HuH-7.5 (cell line): Measurements from ENCODE around the gene EVC2.

Experiments used
- DNase-seq: peaks from one replicate; pipeline ENCODE4 v3.0.0; 2011; ENCODE audit warnings: low spot score

Gene EVC2, protein sequence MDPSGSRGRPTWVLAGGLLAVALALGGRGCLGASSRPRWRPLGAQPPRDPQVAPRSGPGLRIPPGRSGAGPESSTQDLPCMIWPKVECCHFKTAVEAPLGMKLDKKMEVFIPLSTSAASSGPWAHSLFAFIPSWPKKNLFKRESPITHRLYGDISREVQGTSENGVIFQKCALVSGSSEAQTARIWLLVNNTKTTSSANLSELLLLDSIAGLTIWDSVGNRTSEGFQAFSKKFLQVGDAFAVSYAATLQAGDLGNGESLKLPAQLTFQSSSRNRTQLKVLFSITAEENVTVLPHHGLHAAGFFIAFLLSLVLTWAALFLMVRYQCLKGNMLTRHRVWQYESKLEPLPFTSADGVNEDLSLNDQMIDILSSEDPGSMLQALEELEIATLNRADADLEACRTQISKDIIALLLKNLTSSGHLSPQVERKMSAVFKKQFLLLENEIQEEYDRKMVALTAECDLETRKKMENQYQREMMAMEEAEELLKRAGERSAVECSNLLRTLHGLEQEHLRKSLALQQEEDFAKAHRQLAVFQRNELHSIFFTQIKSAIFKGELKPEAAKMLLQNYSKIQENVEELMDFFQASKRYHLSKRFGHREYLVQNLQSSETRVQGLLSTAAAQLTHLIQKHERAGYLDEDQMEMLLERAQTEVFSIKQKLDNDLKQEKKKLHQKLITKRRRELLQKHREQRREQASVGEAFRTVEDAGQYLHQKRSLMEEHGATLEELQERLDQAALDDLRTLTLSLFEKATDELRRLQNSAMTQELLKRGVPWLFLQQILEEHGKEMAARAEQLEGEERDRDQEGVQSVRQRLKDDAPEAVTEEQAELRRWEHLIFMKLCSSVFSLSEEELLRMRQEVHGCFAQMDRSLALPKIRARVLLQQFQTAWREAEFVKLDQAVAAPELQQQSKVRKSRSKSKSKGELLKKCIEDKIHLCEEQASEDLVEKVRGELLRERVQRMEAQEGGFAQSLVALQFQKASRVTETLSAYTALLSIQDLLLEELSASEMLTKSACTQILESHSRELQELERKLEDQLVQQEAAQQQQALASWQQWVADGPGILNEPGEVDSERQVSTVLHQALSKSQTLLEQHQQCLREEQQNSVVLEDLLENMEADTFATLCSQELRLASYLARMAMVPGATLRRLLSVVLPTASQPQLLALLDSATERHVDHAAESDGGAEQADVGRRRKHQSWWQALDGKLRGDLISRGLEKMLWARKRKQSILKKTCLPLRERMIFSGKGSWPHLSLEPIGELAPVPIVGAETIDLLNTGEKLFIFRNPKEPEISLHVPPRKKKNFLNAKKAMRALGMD

DNA sequence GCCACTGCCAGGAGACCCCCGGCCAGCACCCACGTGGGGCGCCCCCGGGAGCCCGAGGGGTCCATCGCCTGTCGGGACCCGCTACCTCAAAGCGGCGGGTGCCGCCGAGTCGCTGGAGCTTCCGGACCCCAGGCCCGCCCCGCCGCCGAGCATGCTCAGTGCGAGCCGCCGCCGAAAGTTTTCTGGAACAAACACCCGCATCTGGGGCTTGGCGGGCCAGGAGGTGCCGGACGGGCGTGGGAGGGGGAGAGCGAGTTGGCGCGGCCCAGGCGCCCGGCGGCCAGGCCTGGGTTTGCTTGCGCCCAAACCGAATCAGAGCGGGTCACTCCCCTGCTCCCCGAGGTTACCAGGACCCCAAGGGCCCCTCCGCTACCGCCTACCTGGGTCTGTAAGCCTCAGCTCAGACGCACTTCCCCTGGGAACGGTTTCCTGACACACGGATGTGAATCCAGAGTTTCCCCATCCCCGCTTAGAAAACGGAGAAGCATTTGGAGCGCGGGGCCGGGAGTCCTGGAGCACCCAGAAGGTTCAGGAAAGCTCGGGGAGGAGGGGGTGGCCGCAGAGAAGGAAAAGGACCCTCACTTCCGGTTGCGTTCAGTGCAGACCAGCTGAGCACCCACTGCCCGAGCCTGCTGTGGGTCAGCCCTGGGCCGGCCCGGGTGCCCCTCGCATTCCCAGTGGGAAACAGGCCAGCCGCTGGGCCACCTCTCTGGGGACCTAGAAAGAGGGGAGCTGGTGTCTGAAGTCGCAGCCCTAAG, at the start of gene EVC2:
Gene EVC2, minus strand, starts transcription at position 111 of the 758 bp plus-strand sequence. Its CDS starts 46 bp downstream, at position 65.
- DNase-seq: no peak

DNA sequence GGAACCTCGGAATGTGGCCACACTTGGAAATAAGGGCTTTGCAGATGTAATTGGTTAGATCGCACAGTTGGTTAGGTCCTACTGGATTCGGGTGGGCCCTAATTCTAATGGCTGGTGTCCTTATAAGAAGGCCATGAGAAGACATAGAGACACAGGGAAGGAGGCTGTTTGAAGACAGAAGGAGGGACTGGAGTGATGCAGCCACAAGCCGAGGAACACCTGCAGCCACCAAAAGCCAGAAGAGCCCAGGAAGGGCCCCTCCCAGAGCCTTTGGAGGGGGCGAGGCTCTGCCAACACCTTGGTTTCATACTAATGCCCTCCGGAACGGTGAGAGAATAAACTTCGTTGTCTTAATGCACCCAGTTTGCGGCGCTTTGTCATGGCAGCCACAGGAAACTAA, 49.6 kb upstream of the EVC2 start:
- no peak for DNase-seq

DNA sequence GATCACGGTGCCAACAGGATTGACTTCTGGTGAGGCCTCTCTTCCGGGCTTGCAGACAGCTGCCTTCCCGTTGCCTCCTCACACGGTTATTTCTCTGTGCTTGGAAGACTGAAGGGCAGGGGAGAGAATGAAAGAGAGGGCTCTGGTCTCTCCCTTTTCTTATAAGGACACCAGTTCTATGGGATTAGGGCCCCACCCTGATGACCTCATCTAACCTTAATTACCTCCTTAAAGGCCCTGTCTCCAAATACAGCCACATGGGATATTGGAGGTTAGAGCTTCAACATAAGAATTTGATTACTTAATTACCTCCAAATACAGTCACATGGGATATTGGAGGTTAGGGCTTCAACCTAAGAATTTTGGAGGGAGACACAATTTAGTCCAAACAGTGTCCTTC, 49.2 kb upstream of the EVC2 start:
- no peak for DNase-seq

DNA sequence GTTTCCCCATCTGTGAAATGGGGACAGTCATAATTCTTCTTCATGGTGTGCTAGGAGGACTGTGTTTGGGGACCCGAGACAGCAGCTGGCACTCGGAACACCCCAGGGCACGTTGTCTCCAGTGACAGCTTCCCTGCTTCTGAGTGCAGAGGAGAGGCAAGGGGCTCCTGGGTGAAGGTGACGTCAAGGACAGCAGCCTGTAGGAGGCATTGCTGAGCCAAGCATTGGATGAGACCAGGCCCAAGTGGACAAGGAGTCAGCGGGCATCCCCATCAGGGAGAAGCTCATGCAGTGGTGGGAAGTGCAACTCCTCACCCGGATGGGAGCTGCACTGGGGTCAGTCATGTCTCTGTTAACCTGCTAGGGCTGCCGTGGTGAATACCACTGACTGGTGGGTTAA, 48.7 kb upstream of the EVC2 start:
- no peak for DNase-seq

DNA sequence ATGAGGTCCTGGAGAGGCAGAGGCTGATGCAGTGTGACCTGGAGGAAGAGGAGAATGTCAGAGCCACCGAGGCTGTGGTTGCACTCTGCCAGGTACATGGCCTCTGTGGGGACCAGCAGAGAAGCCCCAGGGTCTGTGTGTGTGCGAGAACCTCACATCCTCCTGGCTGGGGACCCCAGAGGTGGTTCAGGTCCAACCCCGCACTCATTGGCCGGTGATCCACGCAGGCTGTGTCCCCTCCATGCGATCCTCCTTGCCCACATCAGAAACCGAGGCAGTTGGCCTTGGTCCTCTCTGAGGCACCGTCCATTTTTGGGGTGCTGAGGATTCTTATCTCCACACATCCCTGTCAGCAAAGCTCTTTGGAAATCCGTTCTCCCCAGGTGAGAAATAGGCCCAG, 47.9 kb upstream of the EVC2 start:
- no peak for DNase-seq

DNA sequence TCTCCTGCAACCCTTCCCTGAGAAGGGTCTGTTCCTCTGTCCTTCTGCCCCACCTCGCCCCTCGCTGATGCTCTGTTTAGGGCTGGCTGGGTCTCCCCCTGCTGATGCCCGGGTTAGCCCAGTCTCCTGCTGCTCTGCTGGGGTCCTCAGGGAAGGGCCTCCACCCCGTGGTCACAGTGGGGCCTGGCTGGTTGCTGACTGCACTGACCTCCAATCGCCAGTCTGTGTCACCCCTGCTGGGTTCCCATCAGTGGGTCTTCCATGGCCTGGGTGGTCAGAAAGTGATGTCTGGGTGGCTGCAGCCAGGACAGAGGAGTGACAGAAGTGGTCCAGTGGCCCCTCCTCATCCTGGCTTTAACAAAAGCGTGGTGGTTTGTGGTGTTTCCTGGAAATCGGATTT, 47.3 kb upstream of the EVC2 start:
- no peak for DNase-seq

DNA sequence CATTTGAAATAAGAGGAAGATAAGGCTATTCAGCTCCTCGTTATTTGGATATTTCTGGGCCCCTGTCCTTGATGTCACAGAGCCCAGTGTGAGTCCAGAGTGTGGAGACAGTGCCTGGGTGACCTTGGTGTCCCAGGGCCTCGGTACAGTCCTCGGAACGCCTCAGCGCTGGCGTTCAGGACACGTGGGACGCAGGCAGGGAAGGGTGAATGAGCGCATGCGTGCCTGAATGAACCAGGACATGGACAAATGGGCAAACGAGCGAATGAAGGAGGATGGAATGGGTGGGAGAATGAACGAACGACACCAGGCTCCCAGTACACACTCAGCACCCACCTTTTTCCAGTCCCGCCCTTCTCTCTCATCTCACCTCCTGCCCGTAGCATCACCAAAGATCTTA, 46.8 kb upstream of the EVC2 start:
- no peak for DNase-seq

DNA sequence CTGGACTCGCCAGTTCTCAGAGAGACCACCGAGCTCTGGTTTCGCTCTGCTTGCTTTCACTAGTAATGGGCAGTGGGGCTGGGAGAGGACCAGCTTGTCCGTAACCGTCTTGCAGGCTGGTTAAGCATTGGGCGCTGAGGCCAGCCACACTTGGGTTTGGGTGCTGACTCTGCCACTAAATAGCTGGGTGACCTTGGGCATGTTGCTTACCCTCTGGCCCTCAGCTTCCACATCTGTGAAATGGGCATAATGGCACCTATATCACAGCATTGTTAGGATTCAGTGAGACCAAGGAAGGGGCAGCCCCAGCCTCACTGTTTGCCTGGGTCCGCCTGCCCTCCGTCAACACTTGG, 46.1 kb upstream of the EVC2 start:
- DNase-seq: no peak

DNA sequence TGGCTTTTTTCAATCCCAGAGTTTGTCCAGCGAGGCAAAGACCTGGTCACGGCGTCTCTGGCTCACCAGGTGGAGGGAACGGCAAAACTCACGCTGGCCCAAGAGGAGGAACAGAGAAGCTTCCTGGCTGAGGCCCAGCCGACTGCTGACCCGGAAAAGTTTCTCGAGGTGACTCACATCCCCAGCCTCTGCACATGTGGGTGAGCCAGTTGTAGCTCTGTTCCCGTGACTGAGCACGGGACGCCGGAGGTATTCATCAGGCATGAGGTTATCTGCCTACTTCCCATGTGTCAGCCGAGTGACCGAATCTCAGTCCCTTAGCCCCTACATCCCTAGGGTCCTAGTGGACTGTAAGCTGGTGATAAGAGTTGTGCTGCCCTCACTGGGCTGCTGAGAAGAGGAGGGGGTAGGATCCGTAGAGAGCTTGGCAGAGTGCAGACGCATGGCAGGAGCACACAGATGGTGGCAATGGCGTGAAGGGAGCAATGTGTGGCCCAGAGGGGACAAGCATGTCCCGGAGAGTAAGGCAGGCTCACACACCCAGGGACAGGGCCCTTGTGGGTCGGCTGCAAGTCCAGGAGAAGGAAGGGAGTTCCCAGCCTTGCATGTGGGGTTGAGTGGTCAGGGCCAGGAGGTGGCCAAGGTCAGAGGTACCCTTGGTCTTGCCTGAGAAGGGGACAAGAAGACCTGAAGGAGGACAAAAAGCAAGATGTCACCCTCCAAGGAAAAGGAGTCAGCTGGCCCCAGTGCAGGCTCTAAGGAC, 45.6 kb upstream of the EVC2 start:
- no peak for DNase-seq

DNA sequence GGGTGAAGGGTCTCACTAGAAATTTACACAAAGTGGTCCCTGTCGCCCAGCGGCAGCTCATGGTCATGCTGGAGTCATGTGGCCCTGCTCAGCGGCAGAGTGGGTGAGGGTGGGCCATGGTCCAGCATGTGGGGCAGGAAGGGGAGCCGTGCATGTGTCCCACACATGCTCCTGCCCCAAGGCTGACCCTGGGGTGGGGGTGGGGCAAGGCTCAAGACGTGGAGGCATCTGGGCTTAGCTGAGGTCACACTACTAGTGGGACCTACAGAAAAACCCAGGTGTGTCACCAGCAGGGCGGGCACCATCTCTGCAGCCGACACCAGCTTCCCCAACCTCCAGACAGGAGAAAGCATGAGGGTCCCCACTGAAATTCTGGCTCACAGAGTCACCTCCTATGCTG, 45.0 kb upstream of the EVC2 start:
- DNase-seq: no peak

DNA sequence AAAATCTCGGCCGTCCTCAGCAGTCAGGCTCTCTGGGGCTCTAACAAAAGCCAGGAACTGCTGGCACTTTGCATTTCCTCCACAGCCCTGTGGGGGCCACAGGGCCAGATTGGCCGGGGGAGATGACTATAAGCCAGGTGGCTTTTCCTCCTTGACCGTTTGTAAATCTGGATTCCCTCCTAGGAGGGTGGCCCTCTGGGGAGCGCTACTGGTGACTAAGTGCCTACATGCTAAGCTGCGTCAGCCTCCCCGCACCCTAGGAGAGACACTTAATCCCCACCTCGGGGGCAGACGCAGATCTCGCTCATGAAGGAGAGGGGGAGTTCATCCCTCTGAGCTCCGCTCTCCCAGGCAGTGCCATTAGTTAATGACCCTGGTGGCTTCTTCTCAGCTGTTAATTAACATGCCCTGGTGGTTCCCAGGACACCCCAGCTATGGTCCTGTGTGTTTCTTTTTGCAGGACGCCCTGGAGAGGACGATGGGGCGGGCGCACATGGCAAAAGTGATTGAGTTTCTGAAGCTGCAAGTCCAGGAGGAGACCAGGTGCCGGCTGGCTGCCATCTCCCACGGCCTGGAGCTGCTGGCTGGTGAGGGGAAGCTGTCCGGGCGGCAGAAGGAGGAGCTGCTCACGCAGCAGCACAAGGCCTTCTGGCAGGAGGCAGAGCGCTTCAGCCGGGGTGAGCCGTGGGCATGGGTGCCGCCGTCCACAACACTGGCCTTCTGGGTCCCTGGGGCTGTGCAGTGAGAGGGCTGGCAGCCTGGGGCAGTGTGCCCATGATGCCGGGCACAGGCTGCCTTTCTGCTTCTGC, 44.2 kb upstream of the EVC2 start:
- no peak for DNase-seq

DNA sequence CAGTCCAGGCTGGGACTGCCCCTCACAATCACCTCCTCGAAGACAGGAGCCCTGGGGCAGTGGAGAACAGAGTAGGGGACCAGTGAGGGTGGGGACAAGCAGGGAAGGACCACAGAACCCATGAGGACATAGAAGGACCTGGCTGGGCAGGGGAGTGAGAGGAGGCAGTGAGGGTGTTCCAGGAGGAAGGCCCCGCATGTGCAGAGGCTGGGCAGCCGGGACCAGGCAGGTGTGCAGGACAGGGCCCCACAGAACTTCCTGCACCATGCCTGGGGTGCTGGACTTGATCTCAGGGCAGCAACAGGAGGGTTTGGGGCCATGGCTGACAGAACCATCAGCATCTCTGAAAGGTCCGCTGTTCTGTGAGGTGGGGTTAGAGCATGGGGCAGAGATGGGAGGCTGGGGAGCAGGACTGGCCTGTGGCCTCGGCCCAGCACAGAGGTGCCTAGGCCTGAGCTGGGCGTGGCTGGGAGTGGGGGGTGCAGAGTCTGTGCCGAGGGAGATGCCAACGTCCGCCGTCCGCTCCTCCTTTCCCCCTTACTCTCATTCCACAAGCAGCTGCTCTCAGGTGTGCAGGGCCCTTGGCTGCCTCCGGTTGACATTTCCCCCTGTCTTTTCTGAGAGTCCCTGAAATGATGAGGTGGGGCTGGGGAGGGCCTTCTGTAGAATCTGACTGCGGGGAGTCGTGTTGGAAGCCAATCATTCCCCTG, 43.5 kb upstream of the EVC2 start:
- no peak for DNase-seq

DNA sequence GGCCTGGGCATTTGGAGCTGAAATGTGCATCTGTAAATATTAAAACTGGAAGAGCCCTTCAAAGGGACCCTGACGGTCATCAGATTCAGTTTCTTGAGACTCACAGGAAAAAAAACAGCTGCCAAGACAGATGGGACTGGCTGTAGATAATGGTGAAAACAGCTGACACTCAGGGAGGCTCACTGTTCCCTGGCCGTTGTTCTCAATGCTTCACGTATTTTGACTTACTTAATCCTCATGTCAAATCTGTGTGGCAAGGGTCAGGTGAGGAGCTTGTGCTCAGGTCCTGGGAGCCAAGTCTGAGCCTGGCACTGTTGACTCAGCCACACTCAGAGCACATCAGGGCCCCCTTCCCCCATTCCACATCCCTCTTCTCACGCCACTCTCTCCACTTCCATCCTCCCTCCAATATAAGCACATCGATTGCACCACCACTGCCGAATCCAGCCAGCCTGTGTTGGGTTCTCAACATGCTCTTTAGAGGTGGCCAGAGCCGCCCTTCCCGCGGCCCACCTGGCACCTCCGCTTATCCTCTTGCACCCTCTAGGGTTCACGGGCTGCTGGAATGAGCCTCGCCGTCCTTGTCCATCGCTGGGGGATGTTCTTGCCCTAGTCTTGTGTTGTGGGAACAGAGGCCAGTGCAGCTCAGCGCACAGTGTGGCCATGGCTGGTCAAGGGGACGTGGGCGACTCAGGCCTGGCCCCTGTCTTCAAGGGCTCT, 42.7 kb upstream of the EVC2 start:
- DNase-seq: no peak

DNA sequence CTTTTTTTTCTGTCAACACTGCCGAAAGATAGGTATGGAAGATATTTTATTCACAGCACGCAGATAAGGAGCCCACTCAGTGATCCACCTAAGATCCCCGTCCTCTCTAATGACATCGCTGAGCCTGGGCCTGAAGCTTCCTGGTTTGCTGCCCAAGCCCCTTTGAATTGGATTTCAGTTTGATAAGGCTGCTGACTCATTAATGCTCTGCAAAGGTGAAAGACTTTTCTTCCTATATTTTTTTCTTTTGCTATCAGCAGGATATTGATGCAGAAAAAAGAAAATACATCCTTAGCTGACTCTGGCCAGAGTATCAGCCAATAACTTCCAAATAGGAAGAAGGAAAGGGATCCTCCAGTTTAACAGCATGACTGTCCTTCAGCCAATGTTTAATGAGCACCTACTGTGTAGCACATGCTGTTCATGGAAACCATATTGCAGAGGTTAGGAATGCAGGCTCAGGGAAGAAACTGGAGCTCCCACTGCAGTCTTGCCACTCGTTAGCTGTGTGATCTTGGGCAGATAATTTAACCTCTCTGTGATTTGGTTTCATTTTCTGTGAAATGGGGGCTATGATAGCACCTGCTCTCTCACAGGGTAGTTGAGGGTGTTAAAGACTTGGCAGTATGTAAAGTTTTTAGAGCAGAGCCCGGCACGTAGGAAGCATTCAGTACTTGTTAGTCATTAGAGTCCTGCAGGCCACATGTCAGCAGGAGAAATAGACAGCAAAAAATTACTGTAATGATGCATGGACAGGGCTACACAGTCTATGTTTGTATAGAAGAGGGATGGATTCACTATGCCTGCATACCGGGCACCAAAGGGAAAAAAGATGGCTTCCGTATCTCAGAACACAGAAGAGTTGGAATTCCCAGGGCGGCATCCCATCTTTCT, 41.9 kb upstream of the EVC2 start:
- no peak for DNase-seq

DNA sequence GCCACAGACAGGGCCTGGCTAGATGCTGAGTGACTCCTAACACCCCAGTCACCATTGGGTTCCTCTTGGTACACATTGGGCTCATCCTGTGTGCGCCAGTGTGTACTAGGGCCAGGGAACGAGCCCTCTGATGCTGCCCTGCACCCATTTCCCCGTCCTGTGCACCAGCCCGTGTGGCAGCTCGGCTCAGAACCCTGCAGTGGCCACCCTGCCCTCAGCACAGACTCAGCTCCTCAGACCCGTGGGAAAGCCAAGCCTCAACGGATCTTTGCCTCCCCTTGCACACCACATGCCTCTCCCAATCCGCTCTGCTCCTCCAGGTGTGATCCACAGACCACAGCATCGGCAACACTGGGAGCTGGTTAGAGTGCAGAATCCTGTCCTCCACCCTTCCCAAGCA, 41.2 kb upstream of the EVC2 start:
- no peak for DNase-seq

DNA sequence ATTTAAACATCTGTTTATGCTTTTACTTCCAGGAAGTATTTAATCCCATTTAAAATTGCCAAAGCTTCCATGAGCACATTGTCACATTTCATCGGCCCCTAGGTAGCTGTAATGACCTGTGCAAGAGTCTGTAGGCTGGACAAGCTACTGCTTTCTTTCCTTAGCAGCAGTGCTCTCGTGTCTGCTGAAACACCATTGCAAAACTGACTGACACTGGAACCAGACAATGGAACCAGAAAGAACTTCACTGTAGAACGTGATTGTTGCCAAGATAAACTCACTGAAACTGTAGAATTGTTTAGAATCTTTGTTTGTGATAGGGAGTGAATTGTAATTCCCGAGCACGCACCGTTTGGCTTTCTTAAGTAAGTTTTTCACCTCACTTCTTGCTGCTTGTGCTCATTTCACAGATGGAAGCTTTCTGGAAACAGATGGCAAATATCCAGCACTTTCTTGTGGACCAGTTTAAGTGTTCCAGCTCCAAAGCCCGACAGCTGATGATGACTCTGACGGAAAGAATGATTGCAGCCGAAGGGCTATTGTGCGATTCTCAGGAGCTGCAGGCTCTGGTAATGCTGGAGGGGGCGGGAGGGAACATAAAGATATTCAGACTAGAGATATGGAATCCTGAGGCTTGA, 39.5 kb upstream of the EVC2 start:
- DNase-seq: no peak
